IMR-90 (cell line): ENCODE measurements around the gene PDGFC. TPM values are rescaled to one million over a fixed set of nuclear protein-coding genes. Genes with fewer than 3 reads are reported as not detected.

ENCODE experiments used
- ATAC-seq: fragments of 200-7000 bp; cut with Tn5 transposase; 2 replicates; pipeline ENCODE4 v1.9.1; 2020; ENCODE audit warnings: low read depth, mild to moderate bottlenecking, moderate library complexity
- BruUV-seq: library from RNA; stranded (reverse); fragments of 400-500 nt; replicated peaks from 2 replicates; lab custom pipeline; 2021; lab: Mats Ljungman, UMichigan
- CTCF ChIA-PET: fragments of 300-600 bp; formaldehyde crosslinking; extraction: SDS; loops from one replicate; lab custom pipeline; 2021; ENCODE audit warnings: antibody characterized with exemption; lab: Yijun Ruan, JAX
- POLR2A ChIA-PET: fragments of 300-600 bp; sonication (Branson Sonifier 250); formaldehyde crosslinking; loops from one replicate; lab custom pipeline; 2022; ENCODE audit warnings: antibody characterized with exemption; ENCODE audit not compliant: unreplicated experiment; lab: Charles Lee
- DNase-seq: peaks from one replicate; pipeline ENCODE4 v3.0.0; 2013
- H2AFZ ChIP-seq: replicated peaks from 2 replicates; pipeline ENCODE3; 2013; ENCODE audit warnings: low read length, mild to moderate bottlenecking; ENCODE audit not compliant: poor library complexity
- H2AK5ac ChIP-seq: 2 replicates; pipeline ENCODE4 v1.6.1; 2013; ENCODE audit warnings: low read depth, low read length, inconsistent platforms
- H2AK9ac ChIP-seq: replicated peaks from 2 replicates; pipeline ENCODE3; 2013; ENCODE audit warnings: mild to moderate bottlenecking, low read depth, low read length, moderate library complexity; ENCODE audit not compliant: poor library complexity
- H2BK120ac ChIP-seq: 2 replicates; pipeline ENCODE4 v1.6.1; 2013; ENCODE audit warnings: low read depth, low read length, inconsistent platforms
- H2BK15ac ChIP-seq: 3 replicates; pipeline ENCODE4 v1.6.1; 2013; ENCODE audit warnings: low read depth, low read length, inconsistent platforms
- H2BK20ac ChIP-seq: 2 replicates; pipeline ENCODE4 v1.6.1; 2013; ENCODE audit warnings: low read depth, mild to moderate bottlenecking, inconsistent platforms, low read length, moderate library complexity
- H2BK5ac ChIP-seq: 2 replicates; pipeline ENCODE4 v1.6.1; 2013; ENCODE audit warnings: mild to moderate bottlenecking, low read depth, low read length, inconsistent platforms; ENCODE audit not compliant: poor library complexity, severe bottlenecking
- H3K14ac ChIP-seq: replicated peaks from 2 replicates; pipeline ENCODE4 v1.6.1; 2013; ENCODE audit warnings: low read depth, low read length, inconsistent platforms
- H3K18ac ChIP-seq: 2 replicates; pipeline ENCODE4 v1.6.1; 2013; ENCODE audit warnings: low read depth, low read length, control low read depth
- H3K23ac ChIP-seq: 2 replicates; pipeline ENCODE4 v1.6.1; 2013; ENCODE audit warnings: low read depth, low read length, inconsistent platforms
- H3K27ac ChIP-seq: 2 replicates; pipeline ENCODE4 v1.5.1; 2013; ENCODE audit warnings: mild to moderate bottlenecking, control low read depth, low read length; ENCODE audit not compliant: insufficient read depth
- H3K27me3 ChIP-seq: 2 replicates; pipeline ENCODE4 v1.6.1; 2013; ENCODE audit warnings: low read length; ENCODE audit not compliant: control insufficient read depth, insufficient read depth
- H3K36me3 ChIP-seq: 2 replicates; pipeline ENCODE4 v1.6.1; 2013; ENCODE audit warnings: low read length, mixed read lengths; ENCODE audit not compliant: control insufficient read depth, insufficient read depth
- H3K4ac ChIP-seq: 2 replicates; pipeline ENCODE4 v1.6.1; 2013; ENCODE audit warnings: low read depth, low read length, inconsistent platforms
- H3K4me1 ChIP-seq: 2 replicates; pipeline ENCODE4 v1.6.1; 2013; ENCODE audit warnings: low read length, mixed read lengths; ENCODE audit not compliant: control insufficient read depth, insufficient read depth
- H3K4me2 ChIP-seq: 2 replicates; pipeline ENCODE4 v1.6.1; 2013; ENCODE audit warnings: low read depth, mild to moderate bottlenecking, control low read depth, low read length, moderate library complexity
- H3K4me3 ChIP-seq: 2 replicates; pipeline ENCODE4 v1.5.1; 2013; ENCODE audit warnings: low read depth, mild to moderate bottlenecking, control low read depth, low read length, moderate library complexity; ENCODE audit not compliant: insufficient read depth
- H3K56ac ChIP-seq: 2 replicates; pipeline ENCODE4 v1.6.1; 2013; ENCODE audit warnings: low read length, inconsistent platforms; ENCODE audit not compliant: insufficient read depth; ENCODE audit errors: extremely low read depth
- H3K79me1 ChIP-seq, 2 experiments: 2 replicates each; pipeline ENCODE4 v1.6.1; 2013; ENCODE audit warnings: low read length in 2 of 2, inconsistent platforms in 1 of 2, low read depth in 1 of 2
- H3K9ac ChIP-seq: 2 replicates; pipeline ENCODE4 v1.6.1; 2013; ENCODE audit warnings: low read depth, low read length, control low read depth
- H3K9me1 ChIP-seq: 2 replicates; pipeline ENCODE4 v1.6.1; 2013; ENCODE audit warnings: low read length, inconsistent platforms; ENCODE audit not compliant: insufficient read depth
- H3K9me3 ChIP-seq: 2 replicates; pipeline ENCODE4 v1.6.1; 2013; ENCODE audit warnings: low read length; ENCODE audit not compliant: control insufficient read depth, insufficient read depth
- H4K20me1 ChIP-seq: 2 replicates; pipeline ENCODE4 v1.6.1; 2013; ENCODE audit warnings: low read length, inconsistent platforms; ENCODE audit not compliant: insufficient read depth
- H4K5ac ChIP-seq: 2 replicates; pipeline ENCODE4 v1.6.1; 2013; ENCODE audit warnings: mild to moderate bottlenecking, low read depth, low read length, control low read depth
- H4K8ac ChIP-seq, 2 experiments: 2 replicates each; pipeline ENCODE4 v1.6.1; 2013; ENCODE audit warnings: low read depth in 2 of 2, low read length in 2 of 2, control low read depth in 1 of 2, inconsistent platforms in 1 of 2
- H4K91ac ChIP-seq: 2 replicates; pipeline ENCODE4 v1.6.1; 2013; ENCODE audit warnings: low read depth, low read length, inconsistent platforms; ENCODE audit not compliant: insufficient read depth
- CEBPB ChIP-seq: IDR thresholded peaks from 2 replicates; pipeline ENCODE4 v1.6.1; 2012; ENCODE audit warnings: low read depth, low read length, improper control_type of control experiment
- FOS ChIP-seq: fragments of 150-350 bp; IDR thresholded peaks from 2 replicates; pipeline ENCODE4 v1.6.1; 2016; ENCODE audit warnings: low read depth, low read length
- WGBS, 2 experiments: methylation state at CpG; one replicate each; pipeline versions ENCODE4 v1.1.5 to v1.1.7; 2013; ENCODE audit warnings: missing lambda C conversion rate in 2 of 2; ENCODE audit not compliant: insufficient read length in 1 of 2; ENCODE audit errors: extremely low coverage in 2 of 2; 5-methylcytosine and 5-hydroxymethylcytosine counted together
- dilution Hi-C: fragments of 300-500 bp; cut with HindIII; formaldehyde crosslinking; loops from one replicate; pipeline ENCODE4 v1.14.3; 2018; ENCODE audit warnings: low sequenced_read_pairs; ENCODE audit not compliant: unreplicated experiment
- in situ Hi-C: fragments of 300-500 bp; cut with MboI; formaldehyde crosslinking; loops from 3 replicates; pipeline ENCODE4 v1.14.3; 2019; ENCODE audit warnings: low sequenced_read_pairs, inconsistent platforms, mixed read lengths
- intact Hi-C: fragments of 100-400 bp; cut with micrococcal nuclease; formaldehyde crosslinking; loops from 2 replicates; pipeline ENCODE4 v1.10.0; 2022
- polyA plus RNA-seq, 3 experiments: library from polyadenylated mRNA; depleted of rRNA; stranded (reverse); fragments of >200 nt; gene quantifications; 2 replicates each; pipeline ENCODE4 v1.2.3, GENCODE V29; 2012; ENCODE audit warnings: low replicate concordance in 1 of 3
- total RNA-seq: library from RNA; depleted of rRNA; stranded (reverse); fragments of >200 nt; gene quantifications from 2 replicates; pipeline ENCODE4 v1.2.3, GENCODE V29; 2012

PDGFC gene
- total and polyA plus RNA-seq, 2 of the 4 experiments (the other 2 are of a cell fraction): 19.8 to 90.7 TPM

- Histone ChIP-seq H3K23ac (no peak overlapping the region), H4K5ac (no peak overlapping the region), H2AFZ (no peak overlapping the region), H2BK120ac (no peak overlapping the region), H3K4me2 (no peak overlapping the region), H3K36me3 (peaks cover 3% of the 10 kb centered on the region), H2AK5ac (no peak overlapping the region), H3K27ac (no peak overlapping the region), H3K56ac (no peak overlapping the region), H2BK20ac (no peak overlapping the region), H3K14ac (no peak overlapping the region), H4K91ac (no peak overlapping the region), H2BK15ac (no peak overlapping the region), H3K4me1 (peaks cover 4% of the 10 kb centered on the region), H3K18ac (no peak overlapping the region), H3K4me3 (no peak overlapping the region), H3K79me1 (peaks cover 3 to 15% of the 10 kb centered on the region in 2 experiments; a peak in 3 of 4 replicates), H4K20me1 (no peaks in the 10 kb centered on the region), H2BK5ac (peak overlapping the region; percentile 86), H3K27me3 (no peaks in the 10 kb centered on the region), H3K9me1 (peaks cover 5% of the 10 kb centered on the region), H3K9ac (no peak overlapping the region), H3K9me3 (no peaks in the 10 kb centered on the region), H3K4ac (no peak overlapping the region), H2AK9ac (no peak overlapping the region), H4K8ac (no peak overlapping the region)
- DNase-seq (no peak), ATAC-seq (peak; percentile 51)
- intact Hi-C loops: no loop called here
- no peak for TF ChIP-seq FOS
- TF ChIP-seq CEBPB: peak; percentile 59; the same call in 1 of the 2 replicates
- BruUV-seq: no TSS peak
- POLR2A ChIA-PET: no interaction called here
- dilution Hi-C loops: no loop called here
- WGBS, 2 experiments: no CpG with 5 or more reads among the region's 2 CpGs
- in situ Hi-C loops: loop anchor here (25.0 kb wide), 1 partner anchor 802 kb away; the partner anchor contains the start of gene CTSO
- CTCF ChIA-PET: no interaction called here
These were observed 207.5 kb downstream of the PDGFC start for GRCh38 chr4:156764145-156764544.
